ENCODE results near the gene CLPTM1L.

CLPTM1L gene

GRCh38 chr5:1330847-1331831, 13.8 kb downstream of the CLPTM1L start:
- Histone ChIP-seq H3K4me2 (ENCODE audit: insufficient read depth, low read length, poor library complexity, severe bottlenecking) (no peak overlapping the region), H2AK5ac (ENCODE audit: low read depth, low read length) (no peak overlapping the region), H3K9me3 (replicated peaks in 1 of 2; ENCODE audit: control insufficient read depth in 2 of 2, insufficient read depth in 1 of 2, low read depth in 1 of 2, low read length in 2 of 2) (no peaks in the 10 kb centered on the region), H3K36me3 (replicated peaks in 1 of 2; ENCODE audit: control insufficient read depth in 2 of 2, insufficient read depth in 2 of 2, low read length in 2 of 2) (peaks cover 37 to 64% of the 10 kb centered on the region in 2 donors), H3K4me3 (ENCODE audit: low read length in 2 of 2) (no peak overlapping the region), H3K79me1 (ENCODE audit: low read depth, low read length) (peaks cover 10% of the 10 kb centered on the region), H4K8ac (ENCODE audit: low read depth, low read length) (no peak overlapping the region), H3K27me3 (ENCODE audit: control insufficient read depth in 3 of 3, insufficient read depth in 3 of 3, low read depth in 1 of 3, low read length in 3 of 3) (no peaks in the 10 kb centered on the region), H2BK12ac (ENCODE audit: low read length) (no peak overlapping the region), H3K14ac (ENCODE audit: low read length) (no peak overlapping the region), H2BK120ac (ENCODE audit: low read depth, low read length) (no peak overlapping the region), H2BK15ac (ENCODE audit: low read length) (no peak overlapping the region), H4K91ac (ENCODE audit: low read depth, low read length, poor library complexity) (no peak overlapping the region), H3K23ac (ENCODE audit: low read depth, low read length, poor library complexity) (no peak overlapping the region), H3K4ac (ENCODE audit: low read length) (no peak overlapping the region), H3K9ac (ENCODE audit: low read depth, low read length, poor library complexity) (no peak overlapping the region), H2AFZ (ENCODE audit: low read length) (no peak overlapping the region), H2BK5ac (ENCODE audit: low read length) (no peak overlapping the region), H3K18ac (ENCODE audit: low read length) (no peak overlapping the region), H3K27ac (replicated peaks; ENCODE audit: low read length) (no peak overlapping the region), H3K4me1 (ENCODE audit: control insufficient read depth in 2 of 2, insufficient read depth in 1 of 2, low read depth in 1 of 2, low read length in 2 of 2) (no peaks in the 10 kb centered on the region)
- no peak for DNase-seq (ENCODE audit: low spot score)
- WGBS, 2 donors (ENCODE audit: extremely low coverage in 2 of 2, insufficient read length in 2 of 2, insufficient replicate concordance in 1 of 2) = no CpG with 5 or more reads among the region's 35 CpGs

- Histone ChIP-seq H3K4me3 (ENCODE audit: low read length in 2 of 2) (no peak overlapping the region), H3K14ac (ENCODE audit: low read length) (no peak overlapping the region), H3K36me3 (replicated peaks in 1 of 2; ENCODE audit: control insufficient read depth in 2 of 2, insufficient read depth in 2 of 2, low read length in 2 of 2) (peaks cover 34 to 64% of the 10 kb centered on the region in 2 donors), H2AK5ac (ENCODE audit: low read depth, low read length) (no peak overlapping the region), H3K9me3 (replicated peaks in 1 of 2; ENCODE audit: control insufficient read depth in 2 of 2, insufficient read depth in 1 of 2, low read depth in 1 of 2, low read length in 2 of 2) (no peaks in the 10 kb centered on the region), H3K27ac (replicated peaks; ENCODE audit: low read length) (no peak overlapping the region), H2BK5ac (ENCODE audit: low read length) (peak overlapping the region; percentile 47), H2AFZ (ENCODE audit: low read length) (no peak overlapping the region), H4K91ac (ENCODE audit: low read depth, low read length, poor library complexity) (no peak overlapping the region), H4K8ac (ENCODE audit: low read depth, low read length) (no peak overlapping the region), H3K9ac (ENCODE audit: low read depth, low read length, poor library complexity) (no peak overlapping the region), H2BK12ac (ENCODE audit: low read length) (no peak overlapping the region), H2BK15ac (ENCODE audit: low read length) (no peak overlapping the region), H3K4ac (ENCODE audit: low read length) (no peak overlapping the region), H3K4me1 (ENCODE audit: control insufficient read depth in 2 of 2, insufficient read depth in 1 of 2, low read depth in 1 of 2, low read length in 2 of 2) (no peaks in the 10 kb centered on the region), H3K79me1 (ENCODE audit: low read depth, low read length) (peaks cover 11% of the 10 kb centered on the region), H3K4me2 (ENCODE audit: insufficient read depth, low read length, poor library complexity, severe bottlenecking) (no peak overlapping the region), H3K27me3 (ENCODE audit: control insufficient read depth in 3 of 3, insufficient read depth in 3 of 3, low read depth in 1 of 3, low read length in 3 of 3) (no peaks in the 10 kb centered on the region), H3K23ac (ENCODE audit: low read depth, low read length, poor library complexity) (no peak overlapping the region), H2BK120ac (ENCODE audit: low read depth, low read length) (no peak overlapping the region), H3K18ac (ENCODE audit: low read length) (no peak overlapping the region)
- DNase-seq (ENCODE audit: low spot score) = no peak
- whole genome bisulfite sequencing, 2 donors (ENCODE audit: extremely low coverage in 2 of 2, insufficient read length in 2 of 2, insufficient replicate concordance in 1 of 2) = no CpG with 5 or more reads among the region's 23 CpGs
Measured at GRCh38 chr5:1330146-1330846, 14.6 kb downstream of the CLPTM1L start.

GRCh38 chr5:1329111-1329579, 15.8 kb downstream of the CLPTM1L start:
- no peak overlapping the region for H3K9ac ChIP-seq (ENCODE audit: low read depth, low read length, poor library complexity)
- no peak overlapping the region for H2AFZ ChIP-seq (ENCODE audit: low read length)
- no peak for DNase-seq (ENCODE audit: low spot score)
- no peak overlapping the region for H2BK5ac ChIP-seq (ENCODE audit: low read length)
- H2AK5ac ChIP-seq (ENCODE audit: low read depth, low read length) = no peak overlapping the region
- H3K4me3 ChIP-seq (ENCODE audit: low read length in 2 of 2) = no peak overlapping the region
- no peak overlapping the region for H4K91ac ChIP-seq (ENCODE audit: low read depth, low read length, poor library complexity)
- H3K14ac ChIP-seq (ENCODE audit: low read length) = no peak overlapping the region
- H3K27me3 ChIP-seq (ENCODE audit: control insufficient read depth in 3 of 3, insufficient read depth in 3 of 3, low read depth in 1 of 3, low read length in 3 of 3) = no peaks in the 10 kb centered on the region
- no peak overlapping the region for H2BK120ac ChIP-seq (ENCODE audit: low read depth, low read length)
- H3K9me3 ChIP-seq (replicated peaks in 1 of 2; ENCODE audit: control insufficient read depth in 2 of 2, insufficient read depth in 1 of 2, low read depth in 1 of 2, low read length in 2 of 2) = no peaks in the 10 kb centered on the region
- WGBS, 2 donors (ENCODE audit: extremely low coverage in 2 of 2, insufficient read length in 2 of 2, insufficient replicate concordance in 1 of 2) = no CpG with 5 or more reads among the region's 9 CpGs
- peaks cover 37 to 64% of the 10 kb centered on the region in 2 donors for H3K36me3 ChIP-seq (replicated peaks in 1 of 2; ENCODE audit: control insufficient read depth in 2 of 2, insufficient read depth in 2 of 2, low read length in 2 of 2)
- no peak overlapping the region for H2BK12ac ChIP-seq (ENCODE audit: low read length)
- no peak overlapping the region for H2BK15ac ChIP-seq (ENCODE audit: low read length)
- H3K27ac ChIP-seq (replicated peaks; ENCODE audit: low read length) = no peak overlapping the region
- H3K79me1 ChIP-seq (ENCODE audit: low read depth, low read length) = peaks cover 11% of the 10 kb centered on the region
- no peak overlapping the region for H3K23ac ChIP-seq (ENCODE audit: low read depth, low read length, poor library complexity)
- no peak overlapping the region for H3K18ac ChIP-seq (ENCODE audit: low read length)
- H3K4ac ChIP-seq (ENCODE audit: low read length) = no peak overlapping the region
- no peaks in the 10 kb centered on the region for H3K4me1 ChIP-seq (ENCODE audit: control insufficient read depth in 2 of 2, insufficient read depth in 1 of 2, low read depth in 1 of 2, low read length in 2 of 2)
- no peak overlapping the region for H4K8ac ChIP-seq (ENCODE audit: low read depth, low read length)
- no peak overlapping the region for H3K4me2 ChIP-seq (ENCODE audit: insufficient read depth, low read length, poor library complexity, severe bottlenecking)
